Measurements from ENCODE around the gene DMD. TPM values are rescaled to one million over a fixed set of nuclear protein-coding genes. Genes with fewer than 3 reads are reported as not detected.

The DMD gene
- total RNA-seq, 1 donor from 2014 or later, result 30.6 TPM

GRCh38 chrX:31185884-31186283 is 2025.5 kb downstream of the DMD start:
- Histone ChIP-seq H3K79me2 (ENCODE audit: low read depth) (no peaks in the 10 kb centered on the region), H3K4me3 (no peak overlapping the region), H2AFZ (replicated peaks) (no peak overlapping the region), H3K27me3 (no peaks in the 10 kb centered on the region), H3K36me3 (no peaks in the 10 kb centered on the region), H3F3A (ENCODE audit: low read depth) (no peaks in the 10 kb centered on the region), H3K9ac (no peak overlapping the region), H3K27ac (no peak overlapping the region), H3K4me1 (no peaks in the 10 kb centered on the region), H3K4me2 (no peak overlapping the region), H4K20me1 (ENCODE audit: low read depth) (no peaks in the 10 kb centered on the region), H3K9me3 (ENCODE audit: low read depth) (no peaks in the 10 kb centered on the region)
- no peak for TF ChIP-seq EZH2 (IDR thresholded peaks at IDR 0.05)
- TF ChIP-seq CTCF (IDR thresholded peaks at IDR 0.05), result no peak
- no peak for TF ChIP-seq EZH2phosphoT487 (IDR thresholded peaks at IDR 0.05)
- no peaks in the 10 kb centered on the region for H3K9me3 Mint-ChIP-seq
- H3K36me3 Mint-ChIP-seq, result peaks cover 8% of the 10 kb centered on the region
- no peaks in the 10 kb centered on the region for H3K27me3 Mint-ChIP-seq (ENCODE audit: insufficient read depth, low read depth)
- H3K27ac Mint-ChIP-seq, result no peak overlapping the region
- no peak overlapping the region for H3K4me3 Mint-ChIP-seq
- H3K4me1 Mint-ChIP-seq, result peaks cover 3% of the 10 kb centered on the region
- no peak for DNase-seq (ENCODE audit: low spot score)

GRCh38 chrX:31181377-31182000 is 2029.9 kb downstream of the DMD start:
- Histone ChIP-seq H3F3A (ENCODE audit: low read depth) (no peaks in the 10 kb centered on the region), H3K4me3 (no peak overlapping the region), H3K27me3 (no peaks in the 10 kb centered on the region), H3K9ac (no peak overlapping the region), H3K27ac (no peak overlapping the region), H3K79me2 (ENCODE audit: low read depth) (no peaks in the 10 kb centered on the region), H2AFZ (replicated peaks) (no peak overlapping the region), H3K9me3 (ENCODE audit: low read depth) (no peaks in the 10 kb centered on the region), H3K4me1 (no peaks in the 10 kb centered on the region), H4K20me1 (ENCODE audit: low read depth) (no peaks in the 10 kb centered on the region), H3K4me2 (no peak overlapping the region), H3K36me3 (peaks cover 6% of the 10 kb centered on the region)
- no peaks in the 10 kb centered on the region for H3K9me3 Mint-ChIP-seq
- peaks cover 16% of the 10 kb centered on the region for H3K36me3 Mint-ChIP-seq
- H3K27ac Mint-ChIP-seq, result no peak overlapping the region
- no peaks in the 10 kb centered on the region for H3K4me1 Mint-ChIP-seq
- no peaks in the 10 kb centered on the region for H3K27me3 Mint-ChIP-seq (ENCODE audit: insufficient read depth, low read depth)
- DNase-seq (ENCODE audit: low spot score), result no peak
- H3K4me3 Mint-ChIP-seq, result no peak overlapping the region
- TF ChIP-seq CTCF (IDR thresholded peaks at IDR 0.05) (no peak), EZH2 (IDR thresholded peaks at IDR 0.05) (no peak), EZH2phosphoT487 (IDR thresholded peaks at IDR 0.05) (no peak)

- no peaks in the 10 kb centered on the region for H3K79me2 ChIP-seq (ENCODE audit: low read depth)
- Mint-ChIP-seq H3K27me3 (ENCODE audit: insufficient read depth, low read depth) (no peaks in the 10 kb centered on the region), H3K4me1 (no peaks in the 10 kb centered on the region), H3K4me3 (no peak overlapping the region), H3K9me3 (no peaks in the 10 kb centered on the region), H3K36me3 (peaks cover 12% of the 10 kb centered on the region), H3K27ac (no peak overlapping the region)
- no peaks in the 10 kb centered on the region for H3K9me3 ChIP-seq (ENCODE audit: low read depth)
- no peaks in the 10 kb centered on the region for H3K4me1 ChIP-seq
- H3K36me3 ChIP-seq, result peaks cover 10% of the 10 kb centered on the region
- no peak overlapping the region for H3K27ac ChIP-seq
- no peaks in the 10 kb centered on the region for H4K20me1 ChIP-seq (ENCODE audit: low read depth)
- H3K4me3 ChIP-seq, result no peak overlapping the region
- H3K9ac ChIP-seq, result no peak overlapping the region
- no peak overlapping the region for H3K4me2 ChIP-seq
- no peak for DNase-seq (ENCODE audit: low spot score)
- H2AFZ ChIP-seq (replicated peaks), result no peak overlapping the region
- TF ChIP-seq EZH2 (IDR thresholded peaks at IDR 0.05), result no peak
- no peak for TF ChIP-seq CTCF (IDR thresholded peaks at IDR 0.05)
- H3K27me3 ChIP-seq, result no peaks in the 10 kb centered on the region
- H3F3A ChIP-seq (ENCODE audit: low read depth), result no peaks in the 10 kb centered on the region
These were observed 2032.1 kb downstream of the DMD start for GRCh38 chrX:31179203-31179602.

All from neural progenitor cell (in vitro differentiated cells).